IMR-90 (cell line): ENCODE results near the gene KCNS1. TPM values are rescaled to one million over a fixed set of nuclear protein-coding genes. Genes with fewer than 3 reads are reported as not detected.
A peak's percentile ranks its signal among the peaks of the same experiment; 100 is the strongest.

Source experiments
- ATAC-seq: fragments of 200-7000 bp; cut with Tn5 transposase; 2 replicates; pipeline ENCODE4 v1.9.1; 2020; ENCODE audit warnings: low read depth, mild to moderate bottlenecking, moderate library complexity
- BruUV-seq: library from RNA; stranded (reverse); fragments of 400-500 nt; replicated peaks from 2 replicates; lab custom pipeline; 2021; lab: Mats Ljungman, UMichigan
- CTCF ChIA-PET: fragments of 300-600 bp; formaldehyde crosslinking; extraction: SDS; loops from one replicate; lab custom pipeline; 2021; ENCODE audit warnings: antibody characterized with exemption; lab: Yijun Ruan, JAX
- POLR2A ChIA-PET: fragments of 300-600 bp; sonication (Branson Sonifier 250); formaldehyde crosslinking; loops from one replicate; lab custom pipeline; 2022; ENCODE audit warnings: antibody characterized with exemption; ENCODE audit not compliant: unreplicated experiment; lab: Charles Lee
- DNase-seq: peaks from one replicate; pipeline ENCODE4 v3.0.0; 2013
- H2AFZ ChIP-seq: replicated peaks from 2 replicates; pipeline ENCODE3; 2013; ENCODE audit warnings: low read length, mild to moderate bottlenecking; ENCODE audit not compliant: poor library complexity
- H2AK5ac ChIP-seq: 2 replicates; pipeline ENCODE4 v1.6.1; 2013; ENCODE audit warnings: low read depth, low read length, inconsistent platforms
- H2AK9ac ChIP-seq: replicated peaks from 2 replicates; pipeline ENCODE3; 2013; ENCODE audit warnings: mild to moderate bottlenecking, low read depth, low read length, moderate library complexity; ENCODE audit not compliant: poor library complexity
- H2BK120ac ChIP-seq: 2 replicates; pipeline ENCODE4 v1.6.1; 2013; ENCODE audit warnings: low read depth, low read length, inconsistent platforms
- H2BK15ac ChIP-seq: 3 replicates; pipeline ENCODE4 v1.6.1; 2013; ENCODE audit warnings: low read depth, low read length, inconsistent platforms
- H2BK20ac ChIP-seq: 2 replicates; pipeline ENCODE4 v1.6.1; 2013; ENCODE audit warnings: low read depth, mild to moderate bottlenecking, inconsistent platforms, low read length, moderate library complexity
- H2BK5ac ChIP-seq: 2 replicates; pipeline ENCODE4 v1.6.1; 2013; ENCODE audit warnings: mild to moderate bottlenecking, low read depth, low read length, inconsistent platforms; ENCODE audit not compliant: poor library complexity, severe bottlenecking
- H3K14ac ChIP-seq: replicated peaks from 2 replicates; pipeline ENCODE4 v1.6.1; 2013; ENCODE audit warnings: low read depth, low read length, inconsistent platforms
- H3K18ac ChIP-seq: 2 replicates; pipeline ENCODE4 v1.6.1; 2013; ENCODE audit warnings: low read depth, low read length, control low read depth
- H3K23ac ChIP-seq: 2 replicates; pipeline ENCODE4 v1.6.1; 2013; ENCODE audit warnings: low read depth, low read length, inconsistent platforms
- H3K27ac ChIP-seq: 2 replicates; pipeline ENCODE4 v1.5.1; 2013; ENCODE audit warnings: mild to moderate bottlenecking, control low read depth, low read length; ENCODE audit not compliant: insufficient read depth
- H3K27me3 ChIP-seq: 2 replicates; pipeline ENCODE4 v1.6.1; 2013; ENCODE audit warnings: low read length; ENCODE audit not compliant: control insufficient read depth, insufficient read depth
- H3K36me3 ChIP-seq: 2 replicates; pipeline ENCODE4 v1.6.1; 2013; ENCODE audit warnings: low read length, mixed read lengths; ENCODE audit not compliant: control insufficient read depth, insufficient read depth
- H3K4ac ChIP-seq: 2 replicates; pipeline ENCODE4 v1.6.1; 2013; ENCODE audit warnings: low read depth, low read length, inconsistent platforms
- H3K4me1 ChIP-seq: 2 replicates; pipeline ENCODE4 v1.6.1; 2013; ENCODE audit warnings: low read length, mixed read lengths; ENCODE audit not compliant: control insufficient read depth, insufficient read depth
- H3K4me2 ChIP-seq: 2 replicates; pipeline ENCODE4 v1.6.1; 2013; ENCODE audit warnings: low read depth, mild to moderate bottlenecking, control low read depth, low read length, moderate library complexity
- H3K4me3 ChIP-seq: 2 replicates; pipeline ENCODE4 v1.5.1; 2013; ENCODE audit warnings: low read depth, mild to moderate bottlenecking, control low read depth, low read length, moderate library complexity; ENCODE audit not compliant: insufficient read depth
- H3K56ac ChIP-seq: 2 replicates; pipeline ENCODE4 v1.6.1; 2013; ENCODE audit warnings: low read length, inconsistent platforms; ENCODE audit not compliant: insufficient read depth; ENCODE audit errors: extremely low read depth
- H3K79me1 ChIP-seq, 2 experiments: 2 replicates each; pipeline ENCODE4 v1.6.1; 2013; ENCODE audit warnings: low read length in 2 of 2, inconsistent platforms in 1 of 2, low read depth in 1 of 2
- H3K9ac ChIP-seq: 2 replicates; pipeline ENCODE4 v1.6.1; 2013; ENCODE audit warnings: low read depth, low read length, control low read depth
- H3K9me1 ChIP-seq: 2 replicates; pipeline ENCODE4 v1.6.1; 2013; ENCODE audit warnings: low read length, inconsistent platforms; ENCODE audit not compliant: insufficient read depth
- H3K9me3 ChIP-seq: 2 replicates; pipeline ENCODE4 v1.6.1; 2013; ENCODE audit warnings: low read length; ENCODE audit not compliant: control insufficient read depth, insufficient read depth
- H4K20me1 ChIP-seq: 2 replicates; pipeline ENCODE4 v1.6.1; 2013; ENCODE audit warnings: low read length, inconsistent platforms; ENCODE audit not compliant: insufficient read depth
- H4K5ac ChIP-seq: 2 replicates; pipeline ENCODE4 v1.6.1; 2013; ENCODE audit warnings: mild to moderate bottlenecking, low read depth, low read length, control low read depth
- H4K8ac ChIP-seq, 2 experiments: 2 replicates each; pipeline ENCODE4 v1.6.1; 2013; ENCODE audit warnings: low read depth in 2 of 2, low read length in 2 of 2, control low read depth in 1 of 2, inconsistent platforms in 1 of 2
- H4K91ac ChIP-seq: 2 replicates; pipeline ENCODE4 v1.6.1; 2013; ENCODE audit warnings: low read depth, low read length, inconsistent platforms; ENCODE audit not compliant: insufficient read depth
- CEBPB ChIP-seq: IDR thresholded peaks from 2 replicates; pipeline ENCODE4 v1.6.1; 2012; ENCODE audit warnings: low read depth, low read length, improper control_type of control experiment
- RFX5 ChIP-seq: IDR thresholded peaks from 2 replicates; pipeline ENCODE4 v1.8.0; 2012; ENCODE audit warnings: low read depth, mild to moderate bottlenecking, low read length, moderate library complexity
- WGBS, 2 experiments: methylation state at CpG; one replicate each; pipeline versions ENCODE4 v1.1.5 to v1.1.7; 2013; ENCODE audit warnings: missing lambda C conversion rate in 2 of 2; ENCODE audit not compliant: insufficient read length in 1 of 2; ENCODE audit errors: extremely low coverage in 2 of 2; 5-methylcytosine and 5-hydroxymethylcytosine counted together
- dilution Hi-C: fragments of 300-500 bp; cut with HindIII; formaldehyde crosslinking; loops from one replicate; pipeline ENCODE4 v1.14.3; 2018; ENCODE audit warnings: low sequenced_read_pairs; ENCODE audit not compliant: unreplicated experiment
- in situ Hi-C: fragments of 300-500 bp; cut with MboI; formaldehyde crosslinking; loops from 3 replicates; pipeline ENCODE4 v1.14.3; 2019; ENCODE audit warnings: low sequenced_read_pairs, inconsistent platforms, mixed read lengths
- intact Hi-C: fragments of 100-400 bp; cut with micrococcal nuclease; formaldehyde crosslinking; loops from 2 replicates; pipeline ENCODE4 v1.10.0; 2022
- polyA plus RNA-seq, 3 experiments: library from polyadenylated mRNA; depleted of rRNA; stranded (reverse); fragments of >200 nt; gene quantifications; 2 replicates each; pipeline ENCODE4 v1.2.3, GENCODE V29; 2012; ENCODE audit warnings: low replicate concordance in 1 of 3
- total RNA-seq: library from RNA; depleted of rRNA; stranded (reverse); fragments of >200 nt; gene quantifications from 2 replicates; pipeline ENCODE4 v1.2.3, GENCODE V29; 2012

Gene KCNS1
- total and polyA plus RNA-seq, 2 of the 4 experiments (the other 2 are of a cell fraction): 0.54 to 0.62 TPM

DNA sequence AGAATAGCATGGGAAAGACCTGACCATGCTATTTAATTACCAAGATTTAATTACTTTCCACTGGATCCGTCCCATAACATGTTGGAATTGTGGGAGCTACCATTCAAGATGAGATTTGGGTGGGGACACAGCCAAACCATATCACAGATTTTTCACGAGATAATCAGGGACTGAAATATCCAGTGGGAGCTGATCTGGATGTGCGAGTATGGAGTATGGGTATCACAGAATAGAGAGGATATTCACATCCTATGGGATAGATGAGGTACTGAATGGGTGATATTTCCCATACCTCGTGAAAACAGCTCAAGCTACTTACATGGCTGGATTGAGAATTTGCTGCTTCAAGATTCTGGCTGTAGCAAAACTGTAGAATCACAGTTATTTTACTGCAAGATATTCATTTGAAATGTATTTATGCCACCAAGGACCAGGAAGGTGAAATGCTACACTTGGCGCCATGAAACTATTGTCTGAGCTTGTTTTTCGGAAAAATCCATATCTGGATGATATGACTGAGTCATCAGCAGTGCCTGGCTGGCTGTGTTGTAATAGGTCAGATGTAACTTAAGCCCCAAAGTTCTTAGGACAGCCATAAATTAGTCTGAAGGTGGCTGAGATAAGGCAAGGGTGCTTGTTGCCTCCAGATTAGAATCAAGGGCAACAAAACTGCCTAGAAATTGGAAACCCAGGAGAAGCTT lies 29.8 kb downstream of the KCNS1 start:
- Histone ChIP-seq H3K23ac (no peak overlapping the region), H3K9me1 (peaks cover 9% of the 10 kb centered on the region), H3K4me3 (no peak overlapping the region), H3K18ac (peak overlapping the region; percentile 42; the same call in 1 of the 2 replicates), H4K91ac (no peak overlapping the region), H3K9ac (no peak overlapping the region), H4K20me1 (no peaks in the 10 kb centered on the region), H2BK5ac (peak overlapping the region; percentile 2), H3K36me3 (peaks cover 10% of the 10 kb centered on the region), H2BK20ac (no peak overlapping the region), H2AK5ac (no peak overlapping the region), H3K4ac (no peak overlapping the region), H3K79me1 (peaks cover 13 to 18% of the 10 kb centered on the region in 2 experiments; a peak in 3 of 4 replicates), H2BK15ac (no peak overlapping the region; the same call in 2 of the 3 replicates), H2AK9ac (no peak overlapping the region), H2BK120ac (no peak overlapping the region), H3K56ac (no peak overlapping the region), H3K4me2 (no peak overlapping the region), H3K4me1 (peaks cover 18% of the 10 kb centered on the region; the same call in 1 of the 2 replicates), H3K27ac (no peak overlapping the region), H3K9me3 (no peaks in the 10 kb centered on the region), H3K14ac (no peak overlapping the region), H4K8ac (no peak overlapping the region), H2AFZ (no peak overlapping the region), H4K5ac (peak overlapping the region; percentile 12; the same call in 1 of the 2 replicates), H3K27me3 (no peaks in the 10 kb centered on the region)
- 100% methylated on average over 2 of the region's 6 CpGs; no CpG with 5 or more reads in 1 of the 2 experiments for WGBS, 2 experiments
- ATAC-seq: no peak
- TF ChIP-seq CEBPB (peak; percentile 61), RFX5 (no peak)
- POLR2A ChIA-PET: no interaction called here
- in situ Hi-C loops: no loop called here
- intact Hi-C loops: no loop called here
- DNase-seq: peak; percentile 26
- no TSS peak for BruUV-seq
- dilution Hi-C loops: no loop called here
- CTCF ChIA-PET: interaction anchor here (0.7 to 1.3 kb wide), 2 partner anchors 15 to 24 kb away, joined by 3 to 4 read pairs; no protein-coding TSS in a partner anchor
